HG03460 (cell line): ENCODE measurements around the gene PDHX.

ENCODE experiments used
- ATAC-seq: cut with Tn5 transposase; IDR thresholded peaks from one replicate; pipeline ENCODE4 v1.9.1; 2021; ENCODE audit not compliant: unreplicated experiment

The PDHX gene

DNA sequence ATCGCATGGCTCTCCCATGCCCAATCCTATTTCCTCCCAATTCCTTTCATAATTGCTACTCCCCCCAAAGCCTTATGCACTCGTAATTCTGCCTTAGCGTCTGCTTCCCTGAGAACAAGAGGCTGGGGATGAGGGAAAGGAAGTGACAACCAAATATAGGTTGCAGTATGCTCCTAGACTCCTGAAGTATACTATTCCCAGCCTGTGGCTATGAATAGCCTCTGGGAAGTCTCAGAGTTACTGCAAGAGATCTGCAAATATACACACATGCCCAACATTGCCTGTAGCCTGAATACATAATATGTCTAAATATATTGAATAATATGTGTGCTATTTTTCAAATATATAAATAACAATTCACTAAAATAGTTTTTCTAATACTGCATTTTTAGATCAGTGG, 126.5 kb downstream of the PDHX start:
- no peak for ATAC-seq

- ATAC-seq, result no peak
Observed at GRCh38 chr11:35043936-35044335, 127.5 kb downstream of the PDHX start.

- ATAC-seq, result no peak
Observed at GRCh38 chr11:35045236-35045820, 128.9 kb downstream of the PDHX start.
